ENCODE results near the gene TOLLIP.
"Not testable (repeated sequence)": the region's sequence is repeated elsewhere in the genome, so short reads cannot be mapped to it uniquely, and the experiment has no call there.

- TF ChIP-seq CTCF, POLR2A (IDR thresholded peaks at IDR 0.05): not testable (repeated sequence)
Observed at GRCh38 chr11:1244557-1244956, 64.9 kb downstream of the TOLLIP start.

All from body of pancreas (tissue), 4 donors.